GM18951 (cell line): ENCODE data around the gene CHPT1.
"Not testable (repeated sequence)": the region's sequence is repeated elsewhere in the genome, so short reads cannot be mapped to it uniquely, and the experiment has no call there.

Source experiments
- POLR2A ChIP-seq: IDR thresholded peaks from 4 replicates; pipeline ENCODE4 v1.6.1; 2011; ENCODE audit warnings: mild to moderate bottlenecking; ENCODE audit not compliant: insufficient read length, insufficient read depth; ENCODE audit errors: extremely low read depth
- in situ Hi-C: fragments of 300-500 bp; cut with MboI; formaldehyde crosslinking; loops from one replicate; pipeline ENCODE4 v1.12.0; 2022; ENCODE audit warnings: low sequenced_read_pairs, mixed read lengths, inconsistent platforms; ENCODE audit not compliant: unreplicated experiment

CHPT1 gene

DNA sequence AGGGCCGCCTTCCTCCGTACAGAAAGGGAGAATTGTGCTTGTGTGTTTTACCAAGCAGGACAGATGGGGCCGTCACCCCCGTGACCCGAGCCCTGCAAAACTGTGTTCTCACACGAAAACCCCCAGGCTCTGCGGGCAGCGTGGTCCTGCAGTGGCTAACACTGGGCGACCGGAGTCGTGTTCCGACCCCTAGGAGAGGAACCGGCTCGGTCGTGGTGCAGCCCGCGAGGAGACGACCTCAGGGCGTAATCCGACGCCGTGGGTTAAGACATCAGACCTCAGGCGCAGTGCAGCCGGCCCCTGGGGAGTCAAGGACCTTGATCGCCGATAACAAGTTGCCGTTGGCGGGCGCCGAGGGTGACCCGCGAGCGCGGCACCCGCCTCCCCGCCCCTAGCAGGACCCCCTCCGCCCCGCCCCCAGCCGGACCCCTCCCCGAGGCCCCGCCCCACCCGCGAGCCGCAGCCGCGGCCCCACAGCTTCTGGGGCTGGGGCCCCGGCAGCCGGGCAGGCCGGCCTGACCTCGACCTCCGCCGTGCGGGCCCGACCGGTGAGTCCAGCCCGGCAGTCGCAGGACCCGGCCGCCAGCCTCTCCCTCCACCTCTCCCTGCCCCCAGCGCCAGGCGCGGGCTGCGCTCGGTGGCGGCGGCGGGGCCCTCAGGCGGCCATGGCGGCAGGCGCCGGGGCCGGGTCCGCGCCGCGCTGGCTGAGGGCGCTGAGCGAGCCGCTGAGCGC, at the start of gene CHPT1:
TSS of gene CHPT1 (plus strand) at position 444 of the 733 bp plus-strand sequence. CDS start at position 666, 222 bp downstream.
- peak; percentile 58 for TF ChIP-seq POLR2A
- in situ Hi-C loops: no loop called here

GRCh38 chr12:101647711-101648110, 49.7 kb upstream of the CHPT1 start:
- in situ Hi-C loops: no loop called here
- TF ChIP-seq POLR2A: no peak

GRCh38 chr12:101648195-101648594, 49.2 kb upstream of the CHPT1 start:
- no peak for TF ChIP-seq POLR2A
- in situ Hi-C loops: no loop called here

DNA sequence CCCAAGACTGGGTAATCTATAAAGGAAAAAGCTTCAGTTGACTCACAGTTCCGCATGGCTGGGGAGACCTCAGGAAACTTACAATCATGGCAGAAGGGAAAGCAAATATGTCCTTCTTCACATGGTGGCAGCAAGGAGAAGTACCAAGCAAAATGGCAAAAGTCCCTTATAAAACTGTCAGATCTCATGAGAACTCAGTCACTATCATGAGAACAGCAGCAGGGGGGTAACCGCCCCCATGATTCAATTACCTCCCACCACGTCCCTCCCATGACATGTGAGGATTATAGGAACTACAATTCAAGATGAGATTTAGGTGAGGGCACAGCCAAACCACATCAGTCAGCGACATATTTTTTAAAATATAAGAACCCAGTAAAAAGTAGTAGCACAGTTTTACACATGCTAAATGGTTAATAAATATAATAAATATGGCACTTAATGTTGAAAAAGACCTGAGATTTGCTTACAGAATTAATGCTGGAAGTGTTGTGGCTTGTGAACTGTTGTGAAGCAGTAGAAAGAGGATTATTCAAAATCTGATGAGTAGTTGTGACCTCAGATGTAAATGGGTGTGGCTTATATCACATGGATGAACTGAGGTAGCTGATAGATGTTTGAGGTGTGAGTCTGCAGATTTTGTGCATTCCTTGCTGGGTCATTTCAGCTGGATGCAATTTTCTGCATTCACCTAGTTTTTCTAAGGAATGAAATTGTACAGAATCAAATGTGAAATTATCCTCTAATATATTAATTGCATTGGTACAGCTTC, 46.9 kb upstream of the CHPT1 start:
- in situ Hi-C loops: no loop called here
- TF ChIP-seq POLR2A: no peak

DNA sequence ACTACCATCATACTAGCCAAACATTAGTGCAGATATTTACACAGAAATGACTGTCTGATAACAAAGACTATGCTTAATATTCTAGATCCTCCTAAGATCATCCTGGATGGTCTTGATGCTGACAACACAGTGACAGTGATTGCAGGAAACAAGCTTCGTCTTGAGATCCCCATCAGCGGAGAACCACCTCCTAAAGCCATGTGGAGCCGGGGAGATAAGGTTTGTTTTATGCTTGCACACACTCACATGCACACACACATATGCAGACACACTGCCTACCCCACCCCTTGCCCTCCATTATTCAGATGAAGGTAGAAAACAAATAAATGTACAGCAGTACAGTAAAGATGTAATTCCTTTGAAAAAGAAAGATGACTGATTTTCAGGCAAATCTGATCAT, 44.4 kb upstream of the CHPT1 start:
- no peak for TF ChIP-seq POLR2A
- in situ Hi-C loops: no loop called here

DNA sequence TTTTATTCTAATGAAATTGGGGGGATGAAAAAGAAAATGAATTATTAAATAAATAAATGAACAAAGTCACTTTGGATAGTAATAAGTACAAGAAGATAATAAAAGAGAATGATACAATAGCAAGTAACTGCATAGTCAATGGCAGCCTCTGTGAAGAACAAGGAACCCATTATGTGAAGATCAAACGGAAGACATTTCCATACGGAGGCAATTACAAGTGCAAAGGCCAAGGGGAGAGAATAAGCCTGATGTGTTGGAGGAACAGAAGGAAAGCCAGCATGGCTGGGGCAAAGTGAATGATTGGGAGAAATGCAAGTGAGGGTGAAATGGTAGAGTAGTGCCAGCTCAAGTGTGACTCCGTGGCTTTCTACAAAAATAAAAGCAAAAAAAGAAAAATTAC, 43.9 kb upstream of the CHPT1 start:
- in situ Hi-C loops: no loop called here
- no peak for TF ChIP-seq POLR2A

DNA sequence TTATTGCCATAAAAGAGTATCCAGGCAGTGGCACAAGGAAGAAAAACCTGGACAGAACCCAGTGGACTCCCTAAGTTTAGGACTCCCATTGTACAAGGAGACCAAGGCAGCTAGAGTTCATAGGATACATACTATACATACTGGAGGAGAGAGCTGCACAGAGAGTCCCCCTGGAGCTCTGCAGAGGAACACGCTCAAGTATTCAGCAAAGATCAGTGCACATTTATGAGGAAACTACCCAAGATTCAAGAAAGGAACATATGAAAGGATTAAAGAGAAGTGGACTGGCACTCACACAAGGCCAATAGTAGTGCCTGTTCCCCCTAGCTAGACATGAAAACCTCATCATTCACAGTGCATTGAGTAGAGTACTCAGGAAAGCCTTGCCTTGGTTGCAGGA, 43.0 kb upstream of the CHPT1 start:
- in situ Hi-C loops: no loop called here
- no peak for TF ChIP-seq POLR2A

GRCh38 chr12:101655393-101655792, 42.0 kb upstream of the CHPT1 start:
- in situ Hi-C loops: no loop called here
- TF ChIP-seq POLR2A: no peak

DNA sequence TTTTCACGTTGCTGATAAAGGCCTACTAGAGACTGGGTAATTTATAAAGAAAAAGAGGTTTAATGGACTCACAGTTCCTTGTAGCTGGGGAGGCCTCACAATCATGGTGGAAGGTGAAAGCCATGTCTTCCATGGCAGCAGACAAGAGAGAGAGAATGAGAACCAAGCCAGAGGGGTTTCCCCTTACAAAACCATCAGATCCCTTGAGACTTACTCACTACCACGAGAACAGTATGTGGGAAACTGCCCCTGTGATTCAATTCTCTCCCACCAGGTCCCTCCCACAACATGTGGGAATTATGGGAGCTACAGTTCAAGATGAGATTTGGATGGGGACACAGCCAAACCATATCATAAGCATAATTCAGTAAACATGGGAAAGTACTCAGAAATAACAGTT, 36.8 kb upstream of the CHPT1 start:
- in situ Hi-C loops: not testable (repeated sequence)

GRCh38 chr12:101663298-101663697, 34.1 kb upstream of the CHPT1 start:
- in situ Hi-C loops: no loop called here
- TF ChIP-seq POLR2A: no peak

GRCh38 chr12:101664992-101665391, 32.4 kb upstream of the CHPT1 start:
- no peak for TF ChIP-seq POLR2A
- in situ Hi-C loops: no loop called here

GRCh38 chr12:101666052-101666728, 31.2 kb upstream of the CHPT1 start:
- in situ Hi-C loops: no loop called here
- no peak for TF ChIP-seq POLR2A

DNA sequence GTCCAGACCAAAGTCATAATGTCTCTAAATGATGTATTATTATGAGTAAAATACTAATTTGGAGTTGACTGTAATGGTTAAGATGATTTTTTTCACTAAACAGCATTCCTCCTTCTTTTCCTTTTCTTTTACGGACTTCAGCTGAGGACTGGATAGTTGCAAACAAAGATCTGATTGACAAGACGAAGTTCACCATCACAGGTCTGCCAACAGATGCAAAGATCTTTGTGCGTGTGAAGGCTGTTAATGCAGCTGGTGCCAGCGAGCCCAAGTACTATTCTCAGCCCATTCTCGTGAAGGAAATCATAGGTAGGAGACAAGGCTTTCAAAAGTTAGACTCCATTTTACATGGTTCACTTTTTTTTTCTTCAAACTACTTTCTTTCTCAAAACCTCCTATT, 29.8 kb upstream of the CHPT1 start:
- in situ Hi-C loops: no loop called here
- no peak for TF ChIP-seq POLR2A

DNA sequence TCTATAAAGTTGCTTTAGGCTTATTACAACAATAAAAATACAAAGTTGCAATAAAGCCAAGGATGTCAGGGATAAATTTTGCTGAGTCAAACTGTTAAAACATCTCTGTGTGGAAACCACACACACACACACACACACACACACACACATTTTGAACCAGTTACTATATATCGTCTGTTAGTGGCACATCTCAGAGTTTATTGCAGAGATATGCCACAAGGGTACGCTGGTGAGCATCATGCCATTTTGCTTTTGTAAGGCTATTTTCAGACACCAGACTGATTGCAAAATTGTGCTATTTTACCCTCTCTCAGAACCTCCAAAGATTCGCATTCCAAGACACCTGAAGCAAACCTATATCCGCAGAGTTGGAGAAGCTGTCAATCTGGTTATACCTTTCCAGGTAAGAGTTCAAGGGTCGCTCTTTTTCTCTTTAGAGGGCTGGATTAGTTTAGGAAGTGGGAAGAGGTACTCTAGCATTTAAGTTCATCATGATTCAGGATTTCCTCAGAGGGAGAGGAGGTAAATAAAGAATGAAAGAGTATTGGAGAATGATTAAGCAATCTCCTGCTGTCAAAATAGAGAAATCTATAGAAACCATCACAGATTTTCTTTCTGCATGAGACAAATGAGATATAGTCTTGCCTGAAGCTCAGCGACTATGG, 27.3 kb upstream of the CHPT1 start:
- in situ Hi-C loops: no loop called here
- TF ChIP-seq POLR2A: no peak
